Stomach (tissue), 4 donors: ENCODE data around the gene PRKRA.

Experiments
- CTCF ChIP-seq, 7 experiments: fragments of 450-650 bp in 4 of 7; fragments of 200-600 bp in 3 of 7; sonication (generic) in 3 of 7; IDR thresholded peaks; one replicate each; pipeline ENCODE4 v1.5.1; 2016 to 2019; ENCODE audit warnings: antibody characterized with exemption in 7 of 7, control low read depth in 2 of 7, mild to moderate bottlenecking in 1 of 7
- EP300 ChIP-seq: sonication (generic); formaldehyde crosslinking; IDR thresholded peaks from one replicate; pipeline ENCODE4 v1.6.1; 2017; ENCODE audit warnings: antibody characterized with exemption
- POLR2A ChIP-seq, 4 donors: fragments of 450-650 bp; IDR thresholded peaks; one replicate each; pipeline ENCODE4 v1.6.1; 2016; ENCODE audit warnings: antibody characterized with exemption in 4 of 4, control low read depth in 2 of 4, mild to moderate bottlenecking in 1 of 4, moderate library complexity in 1 of 4
- POLR2AphosphoS5 ChIP-seq, 3 donors: sonication (generic); formaldehyde crosslinking; IDR thresholded peaks; one replicate each; pipeline ENCODE4 v1.6.1; 2016; ENCODE audit warnings: antibody characterized with exemption in 3 of 3

GRCh38 chr2:178412047-178412446, 38.9 kb downstream of the PRKRA start:
- TF ChIP-seq POLR2A (IDR thresholded peaks at IDR 0.05) (no peak), CTCF (IDR thresholded peaks at IDR 0.05) (no peak), EP300 (no peak), POLR2AphosphoS5 (IDR thresholded peaks at IDR 0.05) (no peak)
